GM23248 (cell line): ENCODE data around the gene EHD4. TPM values are rescaled to one million over a fixed set of nuclear protein-coding genes. Genes with fewer than 3 reads are reported as not detected.

Experiments used
- DNase-seq: peaks from one replicate; pipeline ENCODE4 v3.0.0-alpha.2; 2015
- H2AFZ ChIP-seq: fragments of 200-600 bp; sonication (generic); 2 replicates; pipeline ENCODE4 v1.6.1; 2016; ENCODE audit warnings: antibody characterized with exemption
- H3F3A ChIP-seq: fragments of 200-600 bp; sonication (generic); 2 replicates; pipeline ENCODE4 v1.6.1; 2016; ENCODE audit warnings: mild to moderate bottlenecking, antibody characterized with exemption, mixed run types; ENCODE audit not compliant: insufficient read depth
- H3K27ac ChIP-seq: fragments of 200-600 bp; sonication (generic); 2 replicates; pipeline ENCODE4 v1.5.1; 2016; ENCODE audit warnings: mild to moderate bottlenecking
- H3K27me3 ChIP-seq: fragments of 200-600 bp; sonication (generic); replicated peaks from 2 replicates; pipeline ENCODE4 v1.6.1; 2016; ENCODE audit warnings: mild to moderate bottlenecking; ENCODE audit not compliant: insufficient read depth
- H3K36me3 ChIP-seq: fragments of 200-600 bp; sonication (generic); 2 replicates; pipeline ENCODE4 v1.6.1; 2016; ENCODE audit warnings: low read depth, mild to moderate bottlenecking
- H3K4me1 ChIP-seq: fragments of 200-600 bp; sonication (generic); 2 replicates; pipeline ENCODE4 v1.6.1; 2016; ENCODE audit warnings: mild to moderate bottlenecking; ENCODE audit not compliant: insufficient read depth
- H3K4me2 ChIP-seq: fragments of 200-600 bp; sonication (generic); one replicate; pipeline ENCODE4 v1.6.1; 2016; ENCODE audit warnings: mild to moderate bottlenecking; ENCODE audit not compliant: unreplicated experiment
- H3K4me3 ChIP-seq: fragments of 200-600 bp; sonication (generic); 2 replicates; pipeline ENCODE4 v1.5.1; 2016; ENCODE audit warnings: mild to moderate bottlenecking
- H3K79me2 ChIP-seq: fragments of 200-600 bp; sonication (generic); 2 replicates; pipeline ENCODE4 v1.6.1; 2016; ENCODE audit warnings: mild to moderate bottlenecking; ENCODE audit not compliant: insufficient read depth
- H3K9ac ChIP-seq: fragments of 200-600 bp; sonication (generic); 2 replicates; pipeline ENCODE4 v1.6.1; 2016; ENCODE audit warnings: mild to moderate bottlenecking
- H3K9me2 ChIP-seq: fragments of 200-600 bp; sonication (generic); 2 replicates; pipeline ENCODE4 v1.6.1; 2016; ENCODE audit warnings: mixed run types, mild to moderate bottlenecking, moderate library complexity; ENCODE audit not compliant: insufficient read depth
- H3K9me3 ChIP-seq: fragments of 200-600 bp; sonication (generic); one replicate; pipeline ENCODE4 v1.6.1; 2017; ENCODE audit warnings: low read depth
- H4K20me1 ChIP-seq: fragments of 200-600 bp; sonication (generic); 2 replicates; pipeline ENCODE4 v1.6.0; 2016; ENCODE audit not compliant: insufficient read depth
- EZH2 ChIP-seq: fragments of 200-600 bp; sonication (generic); IDR thresholded peaks from 2 replicates; pipeline ENCODE4 v1.6.1; 2018; ENCODE audit warnings: antibody characterized with exemption, mild to moderate bottlenecking; ENCODE audit not compliant: insufficient read depth, poor library complexity, severe bottlenecking
- EZH2phosphoT487 ChIP-seq: fragments of 200-600 bp; sonication (generic); IDR thresholded peaks from 2 replicates; pipeline ENCODE4 v1.6.1; 2018; ENCODE audit warnings: antibody characterized with exemption, moderate library complexity, mild to moderate bottlenecking, low read depth; ENCODE audit not compliant: insufficient read depth
- WGBS, 2 experiments: methylation state at CpG; one replicate each; pipeline ENCODE4 v1.1.6; 2015 to 2017; ENCODE audit warnings: low lambda C conversion rate in 2 of 2, low coverage in 1 of 2; ENCODE audit errors: missing lambda C conversion rate in 2 of 2; 5-methylcytosine and 5-hydroxymethylcytosine counted together
- in situ Hi-C: fragments of 300-500 bp; cut with MboI; formaldehyde crosslinking; loops from 2 replicates; pipeline ENCODE4 v1.15.0; 2020
- polyA plus RNA-seq: library from polyadenylated mRNA; unstranded; fragments of >200 nt; fragmentation: Nextera tagmentation; extraction: Ambion mirVana; gene quantifications from 2 replicates; pipeline ENCODE4 v1.2.1, GENCODE V29; 2016
- total RNA-seq: library from RNA; depleted of rRNA; stranded (reverse); fragments of >200 nt; shearing (Covaris generic); gene quantifications from 2 replicates; pipeline ENCODE4 v1.2.3, GENCODE V29; 2014

The EHD4 gene
- total and polyA plus RNA-seq, 2 experiments from 2014 or later: 17.7 to 18.7 TPM

- in situ Hi-C loops: no loop called here
- Histone ChIP-seq H3K9me3 (no peaks in the 10 kb centered on the region), H3K9ac (no peak overlapping the region), H3F3A (peaks cover 5% of the 10 kb centered on the region; the same call in 1 of the 2 replicates), H3K4me3 (no peak overlapping the region), H2AFZ (no peak overlapping the region), H3K79me2 (peaks cover 6% of the 10 kb centered on the region), H4K20me1 (no peaks in the 10 kb centered on the region), H3K27me3 (no peaks in the 10 kb centered on the region), H3K4me2 (peak overlapping the region; percentile 17), H3K4me1 (peaks cover 7% of the 10 kb centered on the region; the same call in 1 of the 2 replicates), H3K27ac (no peak overlapping the region), H3K9me2 (no peaks in the 10 kb centered on the region), H3K36me3 (no peaks in the 10 kb centered on the region)
- DNase-seq: peak; percentile 78
- no peak for TF ChIP-seq EZH2phosphoT487
- no peak for TF ChIP-seq EZH2
- WGBS, 2 experiments: 48 to 55% methylated on average over 10 of the region's 10 CpGs
These were observed 54.5 kb downstream of the EHD4 start for GRCh38 chr15:41917767-41918430.

- Histone ChIP-seq H3K9me2 (no peaks in the 10 kb centered on the region), H3F3A (peaks cover 5% of the 10 kb centered on the region; the same call in 1 of the 2 replicates), H2AFZ (no peak overlapping the region), H3K4me1 (peaks cover 7% of the 10 kb centered on the region; the same call in 1 of the 2 replicates), H3K79me2 (peaks cover 6% of the 10 kb centered on the region), H3K27ac (no peak overlapping the region), H3K9me3 (no peaks in the 10 kb centered on the region), H3K9ac (no peak overlapping the region), H3K4me3 (no peak overlapping the region), H3K27me3 (no peaks in the 10 kb centered on the region), H4K20me1 (no peaks in the 10 kb centered on the region), H3K4me2 (no peak overlapping the region), H3K36me3 (no peaks in the 10 kb centered on the region)
- no peak for TF ChIP-seq EZH2
- TF ChIP-seq EZH2phosphoT487: no peak
- 88 to 97% methylated on average over 6 of the region's 6 CpGs for WGBS, 2 experiments
- no peak for DNase-seq
- in situ Hi-C loops: no loop called here
These were observed 56.9 kb downstream of the EHD4 start for GRCh38 chr15:41915255-41915994.

- no peaks in the 10 kb centered on the region for H3K36me3 ChIP-seq
These were observed 57.9 kb downstream of the EHD4 start for GRCh38 chr15:41914411-41914810.

GRCh38 chr15:41913256-41913655 is 59.1 kb downstream of the EHD4 start:
- Histone ChIP-seq H3K9me2 (no peaks in the 10 kb centered on the region), H3K4me2 (no peak overlapping the region), H3K4me1 (peaks cover 7% of the 10 kb centered on the region; the same call in 1 of the 2 replicates), H3F3A (peaks cover 5% of the 10 kb centered on the region; the same call in 1 of the 2 replicates), H3K36me3 (0 out of 2 replicates have a peak, but pooled peaks cover 2% of the 10 kb centered on the region), H3K4me3 (no peak overlapping the region), H3K27ac (no peak overlapping the region), H3K27me3 (no peaks in the 10 kb centered on the region), H3K79me2 (peaks cover 6% of the 10 kb centered on the region), H4K20me1 (no peaks in the 10 kb centered on the region), H3K9ac (no peak overlapping the region), H3K9me3 (no peaks in the 10 kb centered on the region), H2AFZ (no peak overlapping the region)
- no peak for DNase-seq
- in situ Hi-C loops: no loop called here
- TF ChIP-seq EZH2phosphoT487 (no peak), EZH2 (no peak)
- WGBS, 2 experiments: 78 to 83% methylated on average over 3 of the region's 3 CpGs

More at GRCh38 chr15:41914411-41914810, 57.9 kb downstream of the EHD4 start:
- no peak overlapping the region for H3K9ac ChIP-seq
- H3F3A ChIP-seq: peaks cover 5% of the 10 kb centered on the region; the same call in 1 of the 2 replicates
- H3K4me2 ChIP-seq: no peak overlapping the region
- TF ChIP-seq EZH2phosphoT487 (no peak), EZH2 (no peak)
- in situ Hi-C loops: no loop called here
- H3K79me2 ChIP-seq: peaks cover 6% of the 10 kb centered on the region
- H2AFZ ChIP-seq: no peak overlapping the region
- DNase-seq: no peak
- 91 to 96% methylated on average over 5 of the region's 5 CpGs for WGBS, 2 experiments
- no peaks in the 10 kb centered on the region for H3K9me2 ChIP-seq
- no peaks in the 10 kb centered on the region for H3K9me3 ChIP-seq
- H3K27ac ChIP-seq: no peak overlapping the region
- H3K4me1 ChIP-seq: peaks cover 7% of the 10 kb centered on the region; the same call in 1 of the 2 replicates
- H3K27me3 ChIP-seq: no peaks in the 10 kb centered on the region
- no peaks in the 10 kb centered on the region for H4K20me1 ChIP-seq
- H3K4me3 ChIP-seq: no peak overlapping the region
